ENCODE measurements around the gene LGALS1. TPM values are rescaled to one million over a fixed set of nuclear protein-coding genes. Genes with fewer than 3 reads are reported as not detected.

LGALS1 gene
- 50.7 TPM for total RNA-seq (ENCODE audit: unreplicated experiment)
- long read RNA-seq, transcript LGALS1-201 (4 exons, 560 nt), result major isoform, 41 of 45 reads
- long read RNA-seq, partial matches to known transcripts, result 1 of 45 reads
- long read RNA-seq, other reads (novel, unspliced or antisense), result 3 of 45 reads

DNA sequence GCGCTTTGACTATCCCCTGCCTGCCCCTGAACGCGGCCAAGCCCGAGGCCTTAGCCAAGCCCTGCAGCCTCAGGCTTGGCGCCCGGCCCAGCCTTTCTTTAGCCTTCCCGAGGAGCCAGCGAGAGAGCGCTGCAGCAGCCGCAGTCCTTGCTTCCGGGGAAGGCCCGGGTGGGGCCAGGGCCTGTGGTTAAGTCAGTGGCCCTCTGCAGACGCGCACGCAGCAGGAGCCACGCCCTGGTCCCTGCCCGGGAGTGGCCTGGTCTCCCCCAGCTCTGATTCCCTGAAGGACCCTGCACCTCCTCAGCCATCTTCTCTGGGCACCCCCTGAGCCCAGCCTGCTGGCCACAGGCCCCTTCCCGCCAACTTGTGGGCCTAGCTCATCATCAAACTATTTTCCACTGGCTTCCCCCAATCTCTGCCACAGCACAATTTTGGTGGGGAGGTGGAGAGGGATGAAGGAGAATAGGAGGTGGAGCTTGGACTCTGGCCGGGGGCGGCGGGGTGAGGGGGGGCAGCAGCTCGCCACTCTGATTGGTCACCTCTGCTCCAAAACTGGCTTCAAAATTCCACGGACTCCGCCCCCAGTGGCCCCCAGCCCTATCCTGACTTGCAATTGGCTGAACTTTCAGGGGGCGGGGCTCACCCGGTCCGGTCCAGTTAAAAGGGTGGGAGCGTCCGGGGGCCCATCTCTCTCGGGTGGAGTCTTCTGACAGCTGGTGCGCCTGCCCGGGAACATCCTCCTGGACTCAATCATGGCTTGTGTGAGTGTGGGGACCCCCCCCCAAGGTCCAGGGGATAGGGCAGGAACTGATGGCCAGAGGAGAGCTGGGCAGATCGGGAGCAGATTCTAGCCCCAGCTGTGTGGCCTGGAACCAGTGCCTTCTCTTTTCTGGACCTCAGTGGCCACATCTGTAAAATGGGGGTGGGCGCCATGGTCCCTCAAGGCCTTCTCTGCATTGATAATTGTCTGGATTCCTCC, at the start of gene LGALS1:
LGALS1 (plus strand) TSS at position 686 of the 979 bp plus-strand sequence; CDS start at position 753, 67 bp downstream.
- peak; percentile 41 for DNase-seq
- Mint-ChIP-seq H3K9me3 (ENCODE audit: unreplicated experiment) (peaks cover 4% of the 10 kb centered on the region), H3K27me3 (ENCODE audit: unreplicated experiment) (peaks cover 7% of the 10 kb centered on the region), H3K36me3 (ENCODE audit: unreplicated experiment) (no peaks in the 10 kb centered on the region), H3K27ac (ENCODE audit: unreplicated experiment) (peak within 1 kb of the TSS; percentile 56), H3K4me3 (ENCODE audit: unreplicated experiment) (peak within 1 kb of the TSS; percentile 82), H3K4me1 (ENCODE audit: low read depth, unreplicated experiment) (peaks cover 2% of the 10 kb centered on the region)
- no peak for TF ChIP-seq CTCF (IDR thresholded peaks at IDR 0.05; ENCODE audit: partially characterized antibody, unreplicated experiment)

GRCh38 chr22:37625737-37626136, 49.7 kb upstream of the LGALS1 start:
- DNase-seq, result no peak
- Mint-ChIP-seq H3K27ac (ENCODE audit: unreplicated experiment) (no peak overlapping the region), H3K36me3 (ENCODE audit: unreplicated experiment) (no peaks in the 10 kb centered on the region), H3K27me3 (ENCODE audit: unreplicated experiment) (peaks cover 2% of the 10 kb centered on the region), H3K4me1 (ENCODE audit: low read depth, unreplicated experiment) (peaks cover 7% of the 10 kb centered on the region), H3K9me3 (ENCODE audit: unreplicated experiment) (peaks cover 2% of the 10 kb centered on the region), H3K4me3 (ENCODE audit: unreplicated experiment) (no peak overlapping the region)
- no peak for TF ChIP-seq CTCF (IDR thresholded peaks at IDR 0.05; ENCODE audit: partially characterized antibody, unreplicated experiment)

GRCh38 chr22:37626144-37626543, 49.3 kb upstream of the LGALS1 start:
- TF ChIP-seq CTCF (IDR thresholded peaks at IDR 0.05; ENCODE audit: partially characterized antibody, unreplicated experiment), result no peak
- H3K27me3 Mint-ChIP-seq (ENCODE audit: unreplicated experiment), result peaks cover 2% of the 10 kb centered on the region
- no peaks in the 10 kb centered on the region for H3K36me3 Mint-ChIP-seq (ENCODE audit: unreplicated experiment)
- H3K27ac Mint-ChIP-seq (ENCODE audit: unreplicated experiment), result no peak overlapping the region
- H3K9me3 Mint-ChIP-seq (ENCODE audit: unreplicated experiment), result peaks cover 2% of the 10 kb centered on the region
- no peak overlapping the region for H3K4me3 Mint-ChIP-seq (ENCODE audit: unreplicated experiment)
- H3K4me1 Mint-ChIP-seq (ENCODE audit: low read depth, unreplicated experiment), result peaks cover 7% of the 10 kb centered on the region
- no peak for DNase-seq

GRCh38 chr22:37626556-37627075, 48.8 kb upstream of the LGALS1 start:
- Mint-ChIP-seq H3K4me3 (ENCODE audit: unreplicated experiment) (no peak overlapping the region), H3K36me3 (ENCODE audit: unreplicated experiment) (no peaks in the 10 kb centered on the region), H3K4me1 (ENCODE audit: low read depth, unreplicated experiment) (peaks cover 7% of the 10 kb centered on the region), H3K27me3 (ENCODE audit: unreplicated experiment) (peaks cover 2% of the 10 kb centered on the region), H3K9me3 (ENCODE audit: unreplicated experiment) (peaks cover 2% of the 10 kb centered on the region), H3K27ac (ENCODE audit: unreplicated experiment) (no peak overlapping the region)
- no peak for TF ChIP-seq CTCF (IDR thresholded peaks at IDR 0.05; ENCODE audit: partially characterized antibody, unreplicated experiment)
- DNase-seq, result no peak
